ENCODE data around the gene SLC27A2. TPM values are rescaled to one million over a fixed set of nuclear protein-coding genes. Genes with fewer than 3 reads are reported as not detected.

SLC27A2 gene
- polyA plus RNA-seq, 1 experiment: 0.22 TPM

- CTCF ChIA-PET: interaction anchor here (1.3 kb wide), 1 partner anchor 9 kb away, joined by 4 read pairs; no protein-coding TSS in a partner anchor
- no peak for TF ChIP-seq CTCF (IDR thresholded peaks at IDR 0.05; ENCODE audit: insufficient read depth, low read depth, low read length)
- no peaks in the 10 kb centered on the region for H3K27me3 ChIP-seq (ENCODE audit: control insufficient read depth, insufficient read depth, low read length)
- H3K36me3 ChIP-seq (ENCODE audit: control insufficient read depth, insufficient read depth, low read length): no peaks in the 10 kb centered on the region
- DNase-seq (ENCODE audit: low read depth): no peak
- no peak overlapping the region for H3K4me3 ChIP-seq (ENCODE audit: low read depth, low read length)
- POLR2A ChIA-PET: no interaction called here
These were observed 50.8 kb downstream of the SLC27A2 start for GRCh38 chr15:50232791-50233190.

GRCh38 chr15:50233192-50233736 lies 51.3 kb downstream of the SLC27A2 start:
- H3K27me3 ChIP-seq (ENCODE audit: control insufficient read depth, insufficient read depth, low read length): no peaks in the 10 kb centered on the region
- CTCF ChIA-PET: interaction anchor here (1.3 kb wide), 1 partner anchor 8 kb away, joined by 4 read pairs; no protein-coding TSS in a partner anchor
- TF ChIP-seq CTCF (IDR thresholded peaks at IDR 0.05; ENCODE audit: insufficient read depth, low read depth, low read length): no peak
- H3K4me3 ChIP-seq (ENCODE audit: low read depth, low read length): no peak overlapping the region
- H3K36me3 ChIP-seq (ENCODE audit: control insufficient read depth, insufficient read depth, low read length): no peaks in the 10 kb centered on the region
- POLR2A ChIA-PET: no interaction called here
- no peak for DNase-seq (ENCODE audit: low read depth)

- no peaks in the 10 kb centered on the region for H3K36me3 ChIP-seq (ENCODE audit: control insufficient read depth, insufficient read depth, low read length)
- ChIA-PET CTCF (no interaction called here), POLR2A (no interaction called here)
- no peak overlapping the region for H3K4me3 ChIP-seq (ENCODE audit: low read depth, low read length)
- no peaks in the 10 kb centered on the region for H3K27me3 ChIP-seq (ENCODE audit: control insufficient read depth, insufficient read depth, low read length)
- no peak for DNase-seq (ENCODE audit: low read depth)
- TF ChIP-seq CTCF (IDR thresholded peaks at IDR 0.05; ENCODE audit: insufficient read depth, low read depth, low read length): no peak
These were observed 52.8 kb downstream of the SLC27A2 start for GRCh38 chr15:50234764-50235163.

GRCh38 chr15:50235794-50236193 lies 53.8 kb downstream of the SLC27A2 start:
- DNase-seq (ENCODE audit: low read depth): no peak
- ChIA-PET CTCF (no interaction called here), POLR2A (no interaction called here)
- Histone ChIP-seq H3K4me3 (ENCODE audit: low read depth, low read length) (no peak overlapping the region), H3K36me3 (ENCODE audit: control insufficient read depth, insufficient read depth, low read length) (no peaks in the 10 kb centered on the region), H3K27me3 (ENCODE audit: control insufficient read depth, insufficient read depth, low read length) (no peaks in the 10 kb centered on the region)
- TF ChIP-seq CTCF (IDR thresholded peaks at IDR 0.05; ENCODE audit: insufficient read depth, low read depth, low read length): no peak

- no peaks in the 10 kb centered on the region for H3K27me3 ChIP-seq (ENCODE audit: control insufficient read depth, insufficient read depth, low read length)
- ChIA-PET POLR2A (no interaction called here), CTCF (no interaction called here)
- no peaks in the 10 kb centered on the region for H3K36me3 ChIP-seq (ENCODE audit: control insufficient read depth, insufficient read depth, low read length)
- no peak for TF ChIP-seq CTCF (IDR thresholded peaks at IDR 0.05; ENCODE audit: insufficient read depth, low read depth, low read length)
- no peak for DNase-seq (ENCODE audit: low read depth)
- no peak overlapping the region for H3K4me3 ChIP-seq (ENCODE audit: low read depth, low read length)
These were observed 54.4 kb downstream of the SLC27A2 start for GRCh38 chr15:50236433-50236832.

All from BJ (cell line).